Subcutaneous abdominal adipose tissue (tissue), 5 donors: ENCODE results near the gene DNAJB12.
A peak's percentile ranks its signal among the peaks of the same experiment; 100 is the strongest.
"Not testable (repeated sequence)": the region's sequence is repeated elsewhere in the genome, so short reads cannot be mapped to it uniquely, and the experiment has no call there.

ENCODE experiments used
- H3K27ac ChIP-seq: one replicate; pipeline ENCODE4 v1.7.0; 2013; ENCODE audit warnings: low read depth, mild to moderate bottlenecking, inconsistent platforms, low read length, moderate library complexity
- H3K27me3 ChIP-seq, 5 donors: one replicate each; pipeline ENCODE4 v1.7.0; 2013; ENCODE audit warnings: low read length in 5 of 5, inconsistent platforms in 1 of 5; ENCODE audit not compliant: control insufficient read depth in 5 of 5, insufficient read depth in 4 of 5
- H3K36me3 ChIP-seq, 5 donors: one replicate each; pipeline ENCODE4 v1.7.0; 2013; ENCODE audit warnings: low read length in 5 of 5; ENCODE audit not compliant: control insufficient read depth in 5 of 5, insufficient read depth in 5 of 5
- H3K4me1 ChIP-seq, 5 donors: one replicate each; pipeline ENCODE4 v1.7.0; 2013; ENCODE audit warnings: low read length in 5 of 5, mild to moderate bottlenecking in 3 of 5, moderate library complexity in 1 of 5; ENCODE audit not compliant: control insufficient read depth in 5 of 5, insufficient read depth in 5 of 5
- H3K4me3 ChIP-seq, 5 donors: one replicate each; pipeline ENCODE4 v1.7.0; 2013; ENCODE audit warnings: low read length in 5 of 5, low read depth in 1 of 5
- H3K9ac ChIP-seq, 5 donors: one replicate each; pipeline ENCODE4 v1.7.0; 2013; ENCODE audit warnings: low read length in 5 of 5, mild to moderate bottlenecking in 4 of 5, moderate library complexity in 3 of 5
- H3K9me3 ChIP-seq, 5 donors: one replicate each; pipeline ENCODE4 v1.7.0; 2013; ENCODE audit warnings: low read length in 5 of 5; ENCODE audit not compliant: control insufficient read depth in 5 of 5
- donor health status: healthy.
- donor health status: healthy.
- donor health status: healthy.
- donor health status: healthy.
- donor health status: healthy.

DNAJB12 gene

DNA sequence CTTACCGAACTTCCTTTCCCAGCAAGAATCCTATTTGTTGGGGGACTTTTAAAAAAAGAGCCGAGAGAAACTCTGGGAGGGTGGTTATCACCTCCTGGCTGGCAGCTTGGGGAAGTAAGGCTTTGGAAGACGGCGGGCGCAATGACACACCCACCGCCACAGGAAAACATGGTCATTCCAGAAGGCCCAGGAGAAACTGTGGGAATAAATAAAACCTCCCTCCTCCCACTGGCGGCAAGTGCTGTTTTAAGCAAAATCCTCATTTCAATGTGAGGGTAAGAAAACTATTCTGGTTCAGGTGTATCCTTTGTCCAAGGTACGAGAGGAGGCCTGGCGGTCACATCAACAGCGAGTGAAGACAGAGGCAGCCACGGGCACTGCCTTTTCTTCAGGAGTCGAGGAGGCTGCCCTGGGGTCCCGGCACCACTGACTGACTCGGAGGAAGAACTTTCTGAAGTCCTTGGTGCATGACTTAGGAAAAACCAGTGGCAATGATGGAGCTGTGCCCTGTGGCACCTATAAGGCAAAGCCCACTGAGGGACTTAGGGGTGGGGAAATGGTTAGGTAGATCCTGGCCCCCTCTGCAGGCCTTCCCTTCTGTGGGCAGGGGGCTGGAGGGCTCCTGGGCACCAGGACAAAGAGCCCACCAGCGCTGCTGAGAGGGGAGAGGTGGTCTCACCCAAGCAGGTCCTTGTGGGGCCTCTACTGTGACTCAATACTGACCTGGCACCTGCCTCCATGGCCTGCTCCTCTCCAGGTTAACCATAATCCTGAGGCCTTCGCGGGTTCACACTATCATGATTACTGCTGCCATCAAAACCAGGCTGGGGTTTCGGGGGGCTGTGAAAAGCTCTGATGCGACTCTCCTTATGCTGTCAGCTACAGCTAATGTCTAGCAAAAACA is 21.4 kb downstream of the DNAJB12 start:
- no peak overlapping the region for H3K4me3 ChIP-seq
- peaks cover 2 to 31% (median 25%) of the 10 kb centered on the region in 5 donors for H3K36me3 ChIP-seq
- H3K27me3 ChIP-seq, result no peaks in the 10 kb centered on the region
- H3K9me3 ChIP-seq, result no peaks in the 10 kb centered on the region
- peak overlapping the region; percentile 77 for H3K27ac ChIP-seq
- peaks cover 22 to 84% (median 80%) of the 10 kb centered on the region in 5 donors for H3K4me1 ChIP-seq
- peak overlapping the region in 2 of 5 donors; percentile 6 to 21 for H3K9ac ChIP-seq

DNA sequence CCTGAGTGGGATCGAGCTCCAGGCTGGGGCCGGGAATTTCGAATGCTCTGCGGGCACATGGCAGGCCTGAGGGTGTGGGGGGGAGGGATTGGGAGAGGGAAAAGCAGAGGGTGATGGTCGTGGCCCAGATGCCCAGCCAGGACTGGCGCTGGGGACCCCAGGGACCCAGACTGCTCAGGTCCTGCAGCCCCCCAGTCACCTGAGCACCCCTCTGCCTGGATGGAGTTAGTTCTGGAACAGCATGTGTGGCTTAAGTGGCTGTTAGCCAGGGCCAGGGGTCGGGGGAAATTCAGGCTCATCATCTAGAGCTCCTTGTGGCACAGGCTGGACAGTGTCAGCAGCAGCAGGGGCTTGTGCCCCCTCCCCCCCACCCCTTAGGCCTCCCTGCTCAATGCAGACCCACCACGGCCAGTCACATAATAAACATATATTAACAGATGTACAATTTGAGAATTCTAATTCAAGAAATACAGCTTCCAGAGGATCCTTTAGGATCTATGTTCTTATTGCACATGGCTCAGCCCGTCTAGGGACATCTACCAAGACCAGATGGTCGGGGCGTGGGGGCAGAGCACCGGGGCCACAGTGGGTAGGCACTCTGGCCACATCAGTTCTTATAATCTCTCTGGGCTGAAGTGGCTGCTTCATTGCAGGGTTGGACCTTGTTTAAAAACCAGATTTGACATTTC is 22.2 kb downstream of the DNAJB12 start:
- peak overlapping the region; percentile 77 for H3K27ac ChIP-seq
- peaks cover 0 to 23% (median 17%) of the 10 kb centered on the region in 5 donors for H3K36me3 ChIP-seq
- H3K4me3 ChIP-seq, result no peak overlapping the region
- peak overlapping the region in 1 of 5 donors; percentile 21 for H3K9ac ChIP-seq
- H3K4me1 ChIP-seq, result peaks cover 23 to 92% (median 87%) of the 10 kb centered on the region in 5 donors
- no peaks in the 10 kb centered on the region for H3K27me3 ChIP-seq
- no peaks in the 10 kb centered on the region for H3K9me3 ChIP-seq

DNA sequence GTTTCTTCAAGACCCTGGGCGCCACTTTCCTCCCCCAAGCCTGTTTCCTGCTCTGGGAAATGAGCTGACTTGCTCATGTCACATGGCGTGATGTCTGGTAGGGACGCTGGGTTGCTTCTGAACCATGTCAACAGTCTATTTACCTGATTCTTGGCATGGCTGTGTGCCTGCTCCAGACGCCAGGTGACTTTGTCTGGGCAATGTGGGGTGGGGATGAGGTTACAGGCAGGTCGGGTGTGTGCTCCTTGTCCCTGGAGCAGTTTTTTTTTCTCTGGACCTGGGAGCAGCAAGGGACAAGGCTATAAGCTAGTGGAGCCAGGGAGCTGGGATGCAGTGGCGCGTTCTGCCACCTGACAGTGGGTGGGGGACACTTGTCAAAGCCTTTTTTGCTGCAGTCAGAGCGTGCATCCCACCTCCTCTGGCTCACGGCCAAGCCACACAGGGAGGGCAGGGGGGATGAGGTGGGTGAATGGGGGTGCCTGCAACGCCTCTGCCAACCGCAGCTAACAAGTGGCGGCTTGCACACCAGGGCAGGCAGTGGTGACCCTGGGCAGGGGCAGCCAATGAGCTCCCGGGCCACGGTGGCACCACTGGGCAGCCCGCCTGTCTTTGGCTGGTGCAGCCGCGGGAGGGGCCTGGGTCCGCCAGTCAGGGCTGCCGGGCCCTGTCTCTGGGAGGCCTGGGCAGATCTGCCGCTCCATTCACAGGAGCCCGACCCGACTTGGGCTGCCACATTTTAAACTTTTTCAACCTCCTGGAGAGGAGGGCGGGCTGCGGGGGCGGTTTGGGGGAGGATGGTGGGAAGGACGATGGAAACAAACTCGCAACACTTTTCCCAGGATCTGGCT is 22.9 kb downstream of the DNAJB12 start:
- H3K4me3 ChIP-seq, result peak overlapping the region in 3 of 5 donors; percentile 22 to 48 (median 26)
- H3K9ac ChIP-seq, result peak overlapping the region in 1 of 5 donors; percentile 44

DNA sequence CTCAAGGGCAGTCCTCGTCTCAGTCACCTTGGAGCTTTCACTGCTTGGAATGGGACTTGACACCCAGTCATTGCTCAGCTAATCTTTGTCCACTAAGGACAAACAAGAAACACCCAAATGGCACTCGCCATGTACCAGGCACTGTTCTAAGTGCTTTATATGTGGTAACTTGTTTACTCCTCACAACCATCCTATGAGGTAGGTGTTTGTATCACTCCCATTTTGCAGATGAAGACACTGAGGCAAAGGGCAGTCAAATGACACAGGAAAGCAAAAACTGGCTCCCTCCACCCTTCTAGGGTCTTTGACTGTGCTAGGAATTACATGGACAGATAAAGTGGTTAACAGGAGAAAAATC is 24.7 kb downstream of the DNAJB12 start:
- H3K9me3 ChIP-seq, result no peaks in the 10 kb centered on the region
- no peak overlapping the region for H3K4me3 ChIP-seq
- H3K27ac ChIP-seq, result no peak overlapping the region
- no peak overlapping the region for H3K9ac ChIP-seq
- H3K27me3 ChIP-seq, result no peaks in the 10 kb centered on the region
- peaks cover 11 to 79% (median 72%) of the 10 kb centered on the region in 5 donors for H3K4me1 ChIP-seq
- H3K36me3 ChIP-seq, result peaks cover 0 to 7% (median 5%) of the 10 kb centered on the region in 5 donors

More for the DNA sequence above, 22.9 kb downstream of the DNAJB12 start:
- peaks cover 21 to 90% (median 83%) of the 10 kb centered on the region in 5 donors for H3K4me1 ChIP-seq
- peak overlapping the region; percentile 77 for H3K27ac ChIP-seq
- no peaks in the 10 kb centered on the region for H3K9me3 ChIP-seq
- no peaks in the 10 kb centered on the region for H3K27me3 ChIP-seq
- H3K36me3 ChIP-seq, result peaks cover 0 to 19% (median 13%) of the 10 kb centered on the region in 5 donors

DNA sequence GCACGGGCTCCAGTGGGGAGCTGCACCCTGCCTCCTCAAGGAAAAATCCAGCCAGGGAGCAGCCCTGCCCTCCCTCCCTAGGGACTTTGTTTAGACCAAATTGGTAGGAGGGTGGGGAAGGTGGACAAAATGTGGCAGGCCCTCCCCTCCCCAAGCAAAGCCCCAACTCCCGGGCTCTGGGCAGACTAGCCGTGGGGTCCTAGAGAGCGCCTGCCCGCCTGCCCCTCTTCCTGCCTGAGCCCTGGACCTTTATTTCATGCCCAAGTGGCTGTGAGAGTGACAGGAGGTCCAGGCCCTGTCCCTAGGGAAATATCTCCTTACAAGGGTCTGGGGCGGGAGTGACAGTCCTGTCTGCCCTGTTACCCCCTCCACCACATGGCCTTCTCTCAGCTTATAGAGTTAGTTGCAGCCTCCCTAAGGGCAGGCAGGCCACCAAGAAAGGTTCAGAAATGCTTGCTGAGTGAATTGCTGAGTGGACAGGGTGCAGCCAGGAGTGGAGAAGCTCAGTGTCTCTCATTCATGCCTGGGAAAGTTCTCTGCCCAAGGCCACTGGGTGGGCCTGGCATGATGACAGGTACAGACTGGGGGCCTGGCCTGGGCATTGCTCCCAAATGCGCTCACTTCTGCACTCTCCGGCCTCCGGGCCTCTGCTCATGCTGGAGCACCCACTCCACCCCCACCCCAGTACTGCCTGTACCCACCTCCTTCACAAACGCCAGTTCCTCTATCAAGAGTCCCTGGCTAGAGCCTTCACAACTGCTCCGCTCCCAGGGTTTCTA is 25.2 kb downstream of the DNAJB12 start:
- Histone ChIP-seq H3K36me3 (peaks cover 0 to 6% (median 3%) of the 10 kb centered on the region in 5 donors), H3K4me1 (peaks cover 11 to 79% (median 72%) of the 10 kb centered on the region in 5 donors), H3K9ac (peak overlapping the region in 1 of 5 donors; percentile 35), H3K27me3 (no peaks in the 10 kb centered on the region), H3K9me3 (no peaks in the 10 kb centered on the region), H3K4me3 (no peak overlapping the region), H3K27ac (no peak overlapping the region)

DNA sequence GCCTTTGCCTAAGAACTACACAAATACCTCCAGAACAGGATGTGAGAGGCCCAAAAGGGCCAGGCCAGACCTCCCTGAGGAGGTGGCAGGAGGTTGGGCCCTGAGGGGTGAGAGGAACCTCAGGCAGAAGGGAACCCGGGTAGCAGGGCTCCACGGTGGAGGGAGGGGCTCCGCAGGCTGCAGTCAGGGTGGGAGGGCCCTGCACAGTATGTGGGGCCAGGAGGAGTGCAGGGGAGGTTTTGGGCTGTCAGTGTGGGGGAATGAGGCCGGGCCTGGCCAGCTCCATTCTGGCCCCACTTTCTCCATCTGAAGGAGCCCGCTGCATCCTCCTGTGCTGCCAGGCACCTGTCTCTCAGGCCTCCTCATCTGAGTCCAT is 25.9 kb downstream of the DNAJB12 start:
- Histone ChIP-seq H3K9ac (peak overlapping the region in 1 of 5 donors; percentile 35), H3K9me3 (no peaks in the 10 kb centered on the region), H3K4me3 (no peak overlapping the region), H3K27ac (no peak overlapping the region), H3K27me3 (no peaks in the 10 kb centered on the region), H3K36me3 (peaks cover 0 to 6% (median 3%) of the 10 kb centered on the region in 5 donors), H3K4me1 (peaks cover 9 to 78% (median 71%) of the 10 kb centered on the region in 5 donors)

DNA sequence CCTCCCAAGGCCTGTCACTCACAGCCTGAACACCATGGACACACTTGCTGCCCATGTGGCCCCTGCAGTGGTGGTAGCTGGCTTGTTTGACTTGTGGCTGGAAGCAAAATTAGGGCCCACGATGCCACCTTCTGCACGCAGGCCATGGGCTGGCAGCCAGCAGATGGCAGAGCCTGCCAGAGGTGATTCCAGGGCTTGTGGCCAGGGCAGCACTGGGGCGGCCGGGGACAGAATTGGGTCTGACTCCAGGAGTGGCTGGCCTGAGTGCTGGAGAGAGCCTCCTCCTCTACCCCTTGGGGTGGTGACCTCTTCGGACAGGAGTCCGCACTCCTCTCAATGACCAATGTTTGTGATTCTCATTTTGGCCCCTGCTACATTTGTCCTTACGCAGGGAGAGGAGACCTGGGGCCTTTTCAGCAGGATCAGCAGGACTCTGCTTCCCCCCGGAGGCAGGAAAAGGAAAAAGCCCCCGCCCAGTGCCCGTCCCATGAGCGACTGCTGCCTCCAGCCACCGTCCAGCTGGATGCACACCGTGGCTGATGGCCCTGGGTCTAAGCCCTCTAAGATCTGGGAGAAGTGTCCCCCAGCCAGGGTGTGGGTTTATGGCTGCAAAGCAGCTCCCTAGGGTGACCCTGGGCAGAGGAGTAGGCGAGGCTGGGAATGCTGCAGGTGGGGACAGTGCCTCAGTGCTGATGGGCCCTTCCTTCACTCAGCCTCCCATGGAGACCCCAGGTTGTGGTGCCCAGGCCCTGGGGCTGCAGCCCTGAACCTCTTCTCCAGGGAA is 26.5 kb downstream of the DNAJB12 start:
- H3K27ac ChIP-seq, result peak overlapping the region; percentile 50
- H3K9ac ChIP-seq, result no peak overlapping the region
- no peaks in the 10 kb centered on the region for H3K9me3 ChIP-seq
- H3K36me3 ChIP-seq, result peaks cover 0 to 2% (median 0%) of the 10 kb centered on the region in 5 donors
- no peak overlapping the region for H3K4me3 ChIP-seq
- peaks cover 6 to 78% (median 71%) of the 10 kb centered on the region in 5 donors for H3K4me1 ChIP-seq
- H3K27me3 ChIP-seq, result no peaks in the 10 kb centered on the region

DNA sequence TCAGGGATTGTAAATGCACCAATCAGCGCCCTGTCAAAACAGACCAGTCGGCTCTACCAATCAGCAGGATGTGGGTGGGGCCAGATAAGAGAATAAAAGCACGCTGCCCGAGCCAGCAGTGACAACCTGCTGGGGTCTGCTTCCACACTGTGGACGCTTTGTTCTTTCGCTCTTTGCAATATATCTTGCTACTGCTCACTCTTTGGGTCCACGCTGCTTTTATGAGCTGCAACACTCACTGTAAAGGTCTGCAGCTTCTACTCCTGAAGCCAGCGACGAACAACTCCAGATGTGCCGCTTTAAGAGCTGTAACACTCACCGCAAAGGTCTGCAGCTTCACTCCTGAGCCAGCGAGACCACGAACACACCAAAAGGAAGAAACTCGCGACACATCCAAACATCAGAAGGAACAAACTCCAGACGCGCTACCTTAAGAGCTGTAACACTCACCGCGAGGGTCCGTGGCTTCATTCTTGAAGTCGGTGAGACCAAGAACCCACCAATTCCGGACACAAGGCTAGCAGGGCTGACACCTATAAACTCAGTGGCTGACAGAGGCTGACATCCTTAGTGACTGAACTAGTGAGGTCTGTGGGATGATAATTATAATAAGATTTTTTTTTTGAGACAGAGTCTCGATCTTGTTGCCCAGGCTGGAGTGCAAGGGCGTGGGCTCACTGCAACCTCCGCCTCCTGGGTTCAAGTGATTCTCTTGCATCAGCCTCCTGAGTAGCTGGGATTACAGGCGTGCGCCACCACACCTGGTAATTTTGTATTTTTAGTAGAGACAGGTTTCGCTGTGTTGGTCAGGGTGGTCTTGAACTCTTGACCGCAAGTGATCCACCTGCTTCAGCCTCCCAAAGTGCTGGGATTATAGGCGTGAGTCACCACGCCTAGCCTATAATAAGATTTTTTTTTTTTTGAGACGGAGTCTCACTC is 27.8 kb downstream of the DNAJB12 start:
- H3K27ac ChIP-seq, H3K9ac ChIP-seq, H3K36me3 ChIP-seq, H3K27me3 ChIP-seq, H3K9me3 ChIP-seq, H3K4me3 ChIP-seq: not testable (repeated sequence)
- H3K4me1 ChIP-seq, result peaks cover 5 to 71% (median 63%) of the 10 kb centered on the region in 5 donors
